PFSK-1 (cell line): ENCODE measurements around the gene PACS2.

Experiments used
- FOXP2 ChIP-seq: optimal IDR thresholded peaks from 2 replicates; pipeline ENCODE3; 2011; ENCODE audit warnings: borderline replicate concordance, control low read depth, inconsistent platforms; ENCODE audit not compliant: insufficient read depth; ENCODE audit errors: extremely low read length, extremely low read depth
- POLR2AphosphoS5 ChIP-seq: IDR thresholded peaks from 2 replicates; pipeline ENCODE4 v1.6.1; 2012; ENCODE audit warnings: low read depth, mild to moderate bottlenecking, control low read depth, low read length, moderate library complexity
- REST ChIP-seq, 2 experiments: IDR thresholded peaks; 2 replicates each; pipeline versions ENCODE4 v1.6.1 to v1.8.0; 2011 to 2012; ENCODE audit warnings: low read depth in 2 of 2, low read length in 2 of 2, control low read depth in 1 of 2, inconsistent platforms in 1 of 2, mild to moderate bottlenecking in 1 of 2, moderate library complexity in 1 of 2; ENCODE audit not compliant: insufficient read depth in 1 of 2
- SIN3A ChIP-seq: IDR thresholded peaks from 2 replicates; pipeline ENCODE4 v1.6.1; 2012; ENCODE audit warnings: mild to moderate bottlenecking, low read length, moderate library complexity, borderline replicate concordance; ENCODE audit not compliant: insufficient read depth
- TAF1 ChIP-seq: IDR thresholded peaks from 2 replicates; pipeline ENCODE4 v1.6.1; 2012; ENCODE audit warnings: low read length, control low read depth, borderline replicate concordance; ENCODE audit not compliant: insufficient read depth

Gene PACS2

GRCh38 chr14:105381446-105382342 lies 67.1 kb downstream of the PACS2 start:
- TF ChIP-seq TAF1 (no peak), SIN3A (no peak), REST (IDR thresholded peaks at IDR 0.05; ENCODE audit: insufficient read depth in 1 of 2, low read depth in 2 of 2, low read length in 2 of 2) (no peak), POLR2AphosphoS5 (no peak), FOXP2 (no peak)

GRCh38 chr14:105382343-105383082 lies 68.0 kb downstream of the PACS2 start:
- TF ChIP-seq FOXP2: no peak
- no peak for TF ChIP-seq TAF1
- no peak for TF ChIP-seq SIN3A
- TF ChIP-seq REST (IDR thresholded peaks at IDR 0.05; ENCODE audit: insufficient read depth in 1 of 2, low read depth in 2 of 2, low read length in 2 of 2): no peak
- no peak for TF ChIP-seq POLR2AphosphoS5

GRCh38 chr14:105383083-105383730 lies 68.7 kb downstream of the PACS2 start:
- TF ChIP-seq TAF1 (no peak), FOXP2 (no peak), REST (IDR thresholded peaks at IDR 0.05; ENCODE audit: insufficient read depth in 1 of 2, low read depth in 2 of 2, low read length in 2 of 2) (no peak), POLR2AphosphoS5 (no peak), SIN3A (no peak)

GRCh38 chr14:105384041-105384557 lies 69.6 kb downstream of the PACS2 start:
- no peak for TF ChIP-seq TAF1
- no peak for TF ChIP-seq POLR2AphosphoS5
- no peak for TF ChIP-seq SIN3A
- TF ChIP-seq REST (IDR thresholded peaks at IDR 0.05; ENCODE audit: insufficient read depth in 1 of 2, low read depth in 2 of 2, low read length in 2 of 2): no peak
- TF ChIP-seq FOXP2: no peak
